Measurements from ENCODE around the gene PTGR3.

PTGR3 gene

GRCh38 chr18:75211626-75211952 is 2.6 kb upstream of the PTGR3 start:
- Histone ChIP-seq H3K4me1 (ENCODE audit: control insufficient read depth in 1 of 2, insufficient read depth in 1 of 2, low read depth in 1 of 2, low read length in 1 of 2) (peaks cover 31 to 34% of the 10 kb centered on the region in 2 experiments), H3K27ac (peak overlapping the region; percentile 15)

GRCh38 chr18:75211002-75211621 is 2.2 kb upstream of the PTGR3 start:
- Histone ChIP-seq H3K9me3 (no peaks in the 10 kb centered on the region), H3K27me3 (peaks cover 35% of the 10 kb centered on the region), H3K4me1 (ENCODE audit: control insufficient read depth in 1 of 2, insufficient read depth in 1 of 2, low read depth in 1 of 2, low read length in 1 of 2) (peaks cover 31 to 34% of the 10 kb centered on the region in 2 experiments), H3K36me3 (no peaks in the 10 kb centered on the region), H3K27ac (peak overlapping the region; percentile 93), H3K4me3 (ENCODE audit: low read depth in 1 of 2, low read length in 1 of 2) (peak overlapping the region; percentile 68 to 82)
- no peak for TF ChIP-seq CTCF (IDR thresholded peaks at IDR 0.05)

More at GRCh38 chr18:75211626-75211952, 2.6 kb upstream of the PTGR3 start:
- no peak for TF ChIP-seq CTCF (IDR thresholded peaks at IDR 0.05)
- Histone ChIP-seq H3K9me3 (no peaks in the 10 kb centered on the region), H3K4me3 (ENCODE audit: low read depth in 1 of 2, low read length in 1 of 2) (peak overlapping the region; percentile 56 to 62), H3K36me3 (no peaks in the 10 kb centered on the region), H3K27me3 (peaks cover 30% of the 10 kb centered on the region)

- peak within 1 kb of the TSS; percentile 93 for H3K27ac ChIP-seq
- TF ChIP-seq CTCF (IDR thresholded peaks at IDR 0.05) = no peak
- H3K36me3 ChIP-seq = no peaks in the 10 kb centered on the region
- H3K4me3 ChIP-seq (ENCODE audit: low read depth in 1 of 2, low read length in 1 of 2) = peak within 1 kb of the TSS; percentile 68 to 82
- peaks cover 42% of the 10 kb centered on the region for H3K27me3 ChIP-seq
- no peaks in the 10 kb centered on the region for H3K9me3 ChIP-seq
- H3K4me1 ChIP-seq (ENCODE audit: control insufficient read depth in 1 of 2, insufficient read depth in 1 of 2, low read depth in 1 of 2, low read length in 1 of 2) = peaks cover 34 to 36% of the 10 kb centered on the region in 2 experiments
Measured at GRCh38 chr18:75210274-75211001, 1.5 kb upstream of the PTGR3 start, which contains the start of gene TSHZ1. Gene TSHZ1 (plus strand): TSS chr18:75210797. CDS start chr18:75211877, 1,080 bp downstream.

- H3K27me3 ChIP-seq = peaks cover 47% of the 10 kb centered on the region
- H3K9me3 ChIP-seq = no peaks in the 10 kb centered on the region
- H3K4me3 ChIP-seq (ENCODE audit: low read depth in 1 of 2, low read length in 1 of 2) = peak overlapping the region; percentile 68 to 82
- peak overlapping the region; percentile 93 for H3K27ac ChIP-seq
- H3K36me3 ChIP-seq = no peaks in the 10 kb centered on the region
- peaks cover 38 to 41% of the 10 kb centered on the region in 2 experiments for H3K4me1 ChIP-seq (ENCODE audit: control insufficient read depth in 1 of 2, insufficient read depth in 1 of 2, low read depth in 1 of 2, low read length in 1 of 2)
- TF ChIP-seq CTCF (IDR thresholded peaks at IDR 0.05) = no peak
Measured at GRCh38 chr18:75209951-75210258, 966 bp upstream of the PTGR3 start.

- peaks cover 47 to 48% of the 10 kb centered on the region in 2 experiments for H3K4me1 ChIP-seq (ENCODE audit: control insufficient read depth in 1 of 2, insufficient read depth in 1 of 2, low read depth in 1 of 2, low read length in 1 of 2)
- no peaks in the 10 kb centered on the region for H3K9me3 ChIP-seq
- no peak for TF ChIP-seq CTCF (IDR thresholded peaks at IDR 0.05)
- H3K4me3 ChIP-seq (ENCODE audit: low read depth in 1 of 2, low read length in 1 of 2) = peak overlapping the region; percentile 68 to 82
- H3K27ac ChIP-seq = peak overlapping the region; percentile 93
- no peaks in the 10 kb centered on the region for H3K36me3 ChIP-seq
- peaks cover 58% of the 10 kb centered on the region for H3K27me3 ChIP-seq
Measured at GRCh38 chr18:75208836-75209128, 157 bp downstream of the PTGR3 start.
